A673 (cell line): ENCODE measurements around the gene MMEL1. TPM values are rescaled to one million over a fixed set of nuclear protein-coding genes. Genes with fewer than 3 reads are reported as not detected.

Source experiments
- BruUV-seq: library from RNA; stranded (reverse); fragments of 400-500 nt; replicated peaks from 2 replicates; lab custom pipeline; 2021; lab: Mats Ljungman, UMichigan
- CTCF ChIA-PET: fragments of 300-600 bp; sonication (Branson Sonifier 250); formaldehyde crosslinking; loops from one replicate; lab custom pipeline; 2022; ENCODE audit warnings: antibody characterized with exemption; lab: Charles Lee
- POLR2A ChIA-PET: fragments of 300-600 bp; sonication (Branson Sonifier 250); formaldehyde crosslinking; loops from one replicate; lab custom pipeline; 2022; ENCODE audit warnings: antibody characterized with exemption; ENCODE audit not compliant: low non-redundant PET; lab: Charles Lee
- DNase-seq: peaks from one replicate; pipeline ENCODE4 v3.0.0-alpha.2; 2015; ENCODE audit warnings: low spot score
- H3K27ac ChIP-seq: fragments of 200-600 bp; sonication (generic); 2 replicates; pipeline ENCODE4 v1.5.1; 2016; ENCODE audit warnings: mixed run types, low read depth, mild to moderate bottlenecking, mixed read lengths, antibody characterized with exemption, low read length; ENCODE audit not compliant: poor library complexity, severe bottlenecking
- H3K27me3 ChIP-seq: fragments of 200-600 bp; sonication (generic); replicated peaks from 2 replicates; pipeline ENCODE4 v1.6.1; 2017; ENCODE audit warnings: mixed run types, low read depth, mild to moderate bottlenecking, mixed read lengths, antibody characterized with exemption, low read length; ENCODE audit not compliant: insufficient read depth, poor library complexity
- H3K36me3 ChIP-seq: fragments of 200-600 bp; sonication (generic); 2 replicates; pipeline ENCODE4 v1.6.1; 2016; ENCODE audit warnings: mixed run types, mild to moderate bottlenecking, mixed read lengths, antibody characterized with exemption, low read length; ENCODE audit not compliant: insufficient read depth, poor library complexity, severe bottlenecking
- H3K4me1 ChIP-seq: fragments of 200-600 bp; sonication (generic); 2 replicates; pipeline ENCODE4 v1.6.1; 2017; ENCODE audit warnings: mixed run types, mild to moderate bottlenecking, mixed read lengths, antibody characterized with exemption, low read length; ENCODE audit not compliant: insufficient read depth, poor library complexity, severe bottlenecking
- H3K4me3 ChIP-seq: fragments of 200-600 bp; sonication (generic); 2 replicates; pipeline ENCODE4 v1.5.1; 2016; ENCODE audit warnings: low read depth, mixed run types, mild to moderate bottlenecking, mixed read lengths, low read length; ENCODE audit not compliant: poor library complexity, severe bottlenecking
- H3K9me3 ChIP-seq: fragments of 200-600 bp; sonication (generic); 2 replicates; pipeline ENCODE4 v1.6.1; 2016; ENCODE audit warnings: mixed run types, low read depth, mild to moderate bottlenecking, mixed read lengths, antibody characterized with exemption, low read length; ENCODE audit not compliant: poor library complexity, severe bottlenecking
- CTCF ChIP-seq: fragments of 300-800, 200-600 bp; sonication (generic); conservative IDR thresholded peaks from 2 replicates; pipeline ENCODE4 v1.5.1; 2017; ENCODE audit warnings: low read depth, mild to moderate bottlenecking, antibody characterized with exemption, low read length, moderate library complexity, mixed read lengths
- EZH2 ChIP-seq: fragments of 200-600 bp; sonication (generic); IDR thresholded peaks from 2 replicates; pipeline ENCODE4 v1.6.1; 2017; ENCODE audit warnings: borderline replicate concordance, low read depth, mild to moderate bottlenecking, mixed read lengths, antibody characterized with exemption, low read length; ENCODE audit not compliant: poor library complexity, severe bottlenecking
- intact Hi-C: fragments of 100-400 bp; cut with micrococcal nuclease; formaldehyde crosslinking; loops from one replicate; pipeline ENCODE4 v1.10.0; 2022; ENCODE audit not compliant: unreplicated experiment
- total RNA-seq: library from RNA; stranded (reverse); gene quantifications from 2 replicates; pipeline ENCODE4 v1.2.3, GENCODE V29; 2021

MMEL1 gene
- total RNA-seq, 1 experiment from 2014 or later, result not detected

GRCh38 chr1:2639203-2639602 is 6.4 kb upstream of the MMEL1 start:
- ChIA-PET CTCF (no interaction called here), POLR2A (no interaction called here)
- Histone ChIP-seq H3K27ac (no peak overlapping the region), H3K9me3 (no peaks in the 10 kb centered on the region), H3K4me3 (no peak overlapping the region), H3K36me3 (no peaks in the 10 kb centered on the region), H3K27me3 (no peaks in the 10 kb centered on the region), H3K4me1 (no peaks in the 10 kb centered on the region)
- no TSS peak for BruUV-seq
- intact Hi-C loops, result no loop called here
- TF ChIP-seq EZH2 (no peak), CTCF (no peak)
- DNase-seq, result no peak

- POLR2A ChIA-PET, result interaction anchor here (0.9 kb wide), 1 partner anchor 33 kb away, joined by 3 read pairs; no protein-coding TSS in a partner anchor
- TF ChIP-seq EZH2, result no peak
- no peak for TF ChIP-seq CTCF
- CTCF ChIA-PET, result no interaction called here
Observed at GRCh38 chr1:2638466-2639115, 5.8 kb upstream of the MMEL1 start.

GRCh38 chr1:2637442-2638145 is 4.8 kb upstream of the MMEL1 start:
- no TSS peak for BruUV-seq
- Histone ChIP-seq H3K4me1 (no peaks in the 10 kb centered on the region), H3K27ac (no peak overlapping the region), H3K4me3 (no peak overlapping the region), H3K9me3 (no peaks in the 10 kb centered on the region), H3K27me3 (no peaks in the 10 kb centered on the region), H3K36me3 (no peaks in the 10 kb centered on the region)
- ChIA-PET CTCF (no interaction called here), POLR2A (interaction anchor here (0.9 kb wide), 1 partner anchor 32 kb away, joined by 3 read pairs; no protein-coding TSS in a partner anchor)
- TF ChIP-seq EZH2 (no peak), CTCF (no peak)
- no peak for DNase-seq
- intact Hi-C loops, result no loop called here

More at GRCh38 chr1:2638466-2639115, 5.8 kb upstream of the MMEL1 start:
- no peak overlapping the region for H3K4me3 ChIP-seq
- no TSS peak for BruUV-seq
- H3K27me3 ChIP-seq, result no peaks in the 10 kb centered on the region
- intact Hi-C loops, result no loop called here
- H3K27ac ChIP-seq, result no peak overlapping the region
- DNase-seq, result no peak
- no peaks in the 10 kb centered on the region for H3K4me1 ChIP-seq
- H3K9me3 ChIP-seq, result no peaks in the 10 kb centered on the region
- no peaks in the 10 kb centered on the region for H3K36me3 ChIP-seq
